NCI-H524 (cell line): Measurements from ENCODE around the gene PCDHGB7.
A peak's percentile ranks its signal among the peaks of the same experiment; 100 is the strongest.
"Not testable (repeated sequence)": the region's sequence is repeated elsewhere in the genome, so short reads cannot be mapped to it uniquely, and the experiment has no call there.

ENCODE experiments used
- DNase-seq, 2 experiments: peaks; one replicate each; lab custom pipeline; 2025; lab: John Stamatoyannopoulos, UW

The PCDHGB7 gene

DNA sequence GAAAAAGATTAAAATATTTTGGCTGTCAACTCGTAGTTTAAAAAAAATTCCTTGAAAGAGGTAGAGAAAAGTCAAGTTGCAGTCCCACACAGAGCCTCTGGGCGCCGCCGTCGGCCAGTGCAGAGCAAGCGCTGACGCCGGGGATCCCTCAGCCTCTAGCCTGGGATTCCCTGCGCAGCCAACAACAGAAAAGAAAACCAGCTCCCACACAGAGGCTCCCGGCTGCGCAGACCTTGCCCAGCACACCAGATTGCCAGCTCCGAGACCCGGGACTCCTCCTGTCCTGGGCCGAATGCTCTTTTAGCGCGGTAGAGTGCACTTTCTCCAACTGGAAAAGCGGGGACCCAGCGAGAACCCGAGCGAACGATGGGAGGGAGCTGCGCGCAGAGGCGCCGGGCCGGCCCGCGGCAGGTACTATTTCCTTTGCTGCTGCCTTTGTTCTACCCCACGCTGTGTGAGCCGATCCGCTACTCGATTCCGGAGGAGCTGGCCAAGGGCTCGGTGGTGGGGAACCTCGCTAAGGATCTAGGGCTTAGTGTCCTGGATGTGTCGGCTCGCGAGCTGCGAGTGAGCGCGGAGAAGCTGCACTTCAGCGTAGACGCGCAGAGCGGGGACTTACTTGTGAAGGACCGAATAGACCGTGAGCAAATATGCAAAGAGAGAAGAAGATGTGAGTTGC lies at the start of gene PCDHGB7:
PCDHGB7 (plus strand) TSS at position 184 of the 679 bp plus-strand sequence; CDS start at position 367, 183 bp downstream.
- DNase-seq: peak; percentile 74 to 80

GRCh38 chr5:141369994-141370848 lies 47.3 kb upstream of the PCDHGB7 start, which contains the start of gene PCDHGB3:
TSS of gene PCDHGB3 (plus strand) at chr5:141370242. CDS start at chr5:141370395, 153 bp downstream.
- no peak for DNase-seq

DNA sequence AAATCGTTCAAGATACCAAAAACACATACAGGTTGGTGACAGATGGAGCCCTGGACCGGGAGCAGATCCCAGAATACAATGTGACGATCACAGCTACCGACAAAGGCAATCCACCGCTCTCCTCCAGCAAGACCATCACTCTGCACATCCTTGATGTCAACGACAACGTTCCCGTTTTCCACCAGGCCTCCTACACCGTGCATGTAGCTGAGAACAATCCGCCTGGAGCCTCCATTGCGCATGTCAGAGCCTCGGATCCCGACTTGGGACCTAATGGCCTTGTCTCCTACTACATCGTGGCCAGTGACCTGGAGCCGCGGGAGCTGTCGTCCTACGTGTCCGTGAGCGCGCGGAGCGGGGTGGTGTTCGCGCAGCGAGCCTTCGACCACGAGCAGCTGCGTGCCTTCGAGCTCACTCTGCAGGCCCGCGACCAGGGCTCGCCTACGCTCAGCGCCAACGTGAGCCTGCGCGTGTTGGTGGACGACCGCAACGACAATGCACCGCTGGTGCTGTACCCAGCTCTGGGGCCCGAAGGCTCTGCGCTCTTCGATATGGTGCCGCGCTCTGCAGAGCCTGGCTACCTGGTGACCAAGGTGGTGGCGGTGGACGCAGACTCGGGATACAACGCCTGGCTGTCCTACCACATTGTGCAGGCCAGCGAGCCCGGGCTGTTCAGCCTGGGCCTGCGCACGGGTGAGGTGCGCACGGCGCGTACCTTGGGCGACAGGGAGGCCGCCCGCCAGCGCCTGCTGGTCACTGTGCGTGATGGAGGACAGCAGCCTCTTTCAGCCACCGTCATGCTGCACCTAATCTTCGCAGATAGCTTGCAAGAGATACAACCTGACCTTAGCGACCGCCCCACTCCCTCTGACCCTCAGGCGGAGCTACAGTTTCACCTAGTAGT lies 45.7 kb upstream of the PCDHGB7 start:
- DNase-seq: no peak

GRCh38 chr5:141373673-141374317 lies 43.7 kb upstream of the PCDHGB7 start, which contains the start of gene PCDHGA6:
TSS of gene PCDHGA6 (plus strand) at chr5:141373891. CDS start at chr5:141374084, 193 bp downstream.
- DNase-seq: no peak

DNA sequence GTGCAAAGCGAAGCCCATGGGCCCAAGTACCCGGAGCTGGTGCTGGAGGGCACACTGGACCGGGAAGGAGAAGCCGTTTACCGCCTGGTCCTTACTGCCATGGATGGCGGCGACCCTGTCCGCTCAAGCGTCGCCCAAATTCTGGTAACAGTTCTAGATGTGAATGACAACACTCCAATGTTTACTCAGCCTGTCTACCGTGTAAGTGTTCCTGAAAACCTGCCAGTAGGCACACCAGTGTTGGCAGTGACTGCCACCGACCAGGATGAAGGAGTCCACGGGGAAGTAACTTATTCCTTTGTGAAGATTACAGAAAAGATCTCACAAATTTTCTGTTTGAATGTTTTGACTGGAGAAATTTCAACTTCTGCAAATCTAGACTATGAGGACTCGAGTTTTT lies 42.9 kb upstream of the PCDHGB7 start:
- DNase-seq: no peak

- DNase-seq: not testable (repeated sequence)
These were observed 41.9 kb upstream of the PCDHGB7 start for GRCh38 chr5:141375444-141376155.

DNA sequence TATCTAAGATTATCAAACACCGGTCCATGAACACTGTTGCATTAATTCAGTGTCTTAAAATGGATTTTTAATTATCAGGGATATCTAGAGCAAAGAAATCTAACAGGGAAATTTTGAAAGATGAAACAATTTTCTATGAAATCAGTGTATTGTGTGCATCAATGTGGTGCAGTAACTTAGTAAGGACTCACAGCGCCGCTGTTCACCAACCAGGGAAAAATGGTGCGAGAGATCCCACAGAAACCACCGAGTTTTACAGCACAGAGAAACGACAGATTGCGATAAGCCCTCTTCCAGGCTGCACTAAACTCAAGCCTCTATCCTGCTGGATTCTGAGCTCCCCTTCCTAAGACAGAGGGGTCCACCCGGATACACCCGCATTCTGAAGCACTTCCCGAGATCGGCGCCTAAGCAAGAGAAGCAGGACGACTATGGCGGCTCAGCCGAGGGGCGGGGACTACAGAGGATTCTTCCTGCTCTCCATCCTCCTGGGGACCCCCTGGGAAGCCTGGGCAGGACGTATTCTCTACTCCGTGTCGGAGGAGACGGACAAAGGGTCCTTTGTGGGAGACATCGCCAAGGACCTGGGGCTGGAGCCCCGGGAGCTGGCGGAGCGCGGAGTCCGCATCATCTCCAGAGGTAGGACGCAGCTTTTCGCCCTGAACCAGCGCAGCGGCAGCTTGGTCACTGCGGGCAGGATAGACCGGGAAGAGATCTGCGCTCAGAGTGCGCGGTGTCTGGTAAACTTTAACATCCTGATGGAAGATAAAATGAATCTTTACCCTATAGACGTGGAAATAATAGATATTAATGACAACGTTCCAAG lies 34.8 kb upstream of the PCDHGB7 start, which contains the start of gene PCDHGA7:
PCDHGA7 (plus strand) TSS at position 274 of the 826 bp plus-strand sequence; CDS start at position 432, 158 bp downstream.
- no peak for DNase-seq

DNA sequence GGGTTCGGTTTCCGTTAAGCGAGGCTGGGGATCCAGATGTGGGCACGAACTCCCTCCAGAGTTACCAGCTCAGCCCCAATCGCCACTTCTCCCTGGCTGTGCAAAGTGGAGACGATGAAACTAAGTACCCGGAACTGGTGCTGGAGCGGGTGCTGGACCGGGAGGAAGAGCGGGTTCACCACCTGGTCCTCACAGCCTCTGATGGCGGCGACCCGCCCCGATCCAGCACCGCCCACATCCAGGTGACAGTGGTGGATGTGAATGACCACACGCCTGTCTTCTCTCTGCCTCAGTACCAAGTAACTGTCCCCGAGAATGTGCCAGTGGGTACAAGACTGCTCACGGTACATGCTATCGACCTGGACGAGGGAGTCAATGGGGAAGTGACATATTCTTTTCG lies 34.1 kb upstream of the PCDHGB7 start:
- no peak for DNase-seq

- DNase-seq: no peak
These were observed 32.8 kb upstream of the PCDHGB7 start for GRCh38 chr5:141384471-141385267.

DNA sequence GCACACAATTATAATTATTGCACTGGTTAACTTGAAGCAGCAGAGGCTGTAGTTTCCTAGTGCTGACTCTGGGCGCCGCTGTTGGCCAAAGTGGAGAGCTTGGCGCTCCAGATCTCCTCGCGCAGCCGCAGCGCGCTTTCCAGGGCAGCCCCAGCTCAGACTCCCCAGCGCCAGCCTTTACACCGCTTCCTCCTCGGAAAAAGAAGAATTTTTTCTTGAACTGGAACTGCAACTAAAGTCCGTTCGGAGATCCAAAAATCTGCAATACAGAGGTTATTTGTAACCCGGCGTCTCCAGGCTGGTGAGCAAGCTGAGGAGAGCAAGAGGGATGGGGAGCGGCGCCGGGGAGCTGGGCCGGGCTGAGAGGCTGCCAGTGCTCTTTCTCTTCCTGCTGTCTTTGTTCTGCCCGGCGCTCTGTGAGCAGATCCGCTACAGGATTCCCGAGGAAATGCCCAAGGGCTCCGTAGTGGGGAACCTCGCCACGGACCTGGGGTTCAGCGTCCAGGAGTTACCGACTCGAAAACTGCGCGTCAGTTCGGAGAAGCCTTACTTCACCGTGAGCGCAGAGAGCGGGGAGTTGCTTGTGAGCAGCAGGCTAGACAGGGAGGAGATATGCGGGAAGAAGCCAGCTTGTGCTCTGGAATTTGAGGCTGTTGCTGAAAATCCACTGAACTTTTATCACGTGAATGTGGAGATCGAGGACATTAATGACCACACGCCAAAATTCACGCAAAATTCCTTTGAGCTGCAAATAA lies 29.7 kb upstream of the PCDHGB7 start, which contains the start of gene PCDHGB4:
PCDHGB4 (plus strand) TSS at position 142 of the 755 bp plus-strand sequence; CDS start at position 329, 187 bp downstream.
- not testable (repeated sequence) for DNase-seq

GRCh38 chr5:141388661-141389060 lies 28.8 kb upstream of the PCDHGB7 start:
- DNase-seq: no peak

DNA sequence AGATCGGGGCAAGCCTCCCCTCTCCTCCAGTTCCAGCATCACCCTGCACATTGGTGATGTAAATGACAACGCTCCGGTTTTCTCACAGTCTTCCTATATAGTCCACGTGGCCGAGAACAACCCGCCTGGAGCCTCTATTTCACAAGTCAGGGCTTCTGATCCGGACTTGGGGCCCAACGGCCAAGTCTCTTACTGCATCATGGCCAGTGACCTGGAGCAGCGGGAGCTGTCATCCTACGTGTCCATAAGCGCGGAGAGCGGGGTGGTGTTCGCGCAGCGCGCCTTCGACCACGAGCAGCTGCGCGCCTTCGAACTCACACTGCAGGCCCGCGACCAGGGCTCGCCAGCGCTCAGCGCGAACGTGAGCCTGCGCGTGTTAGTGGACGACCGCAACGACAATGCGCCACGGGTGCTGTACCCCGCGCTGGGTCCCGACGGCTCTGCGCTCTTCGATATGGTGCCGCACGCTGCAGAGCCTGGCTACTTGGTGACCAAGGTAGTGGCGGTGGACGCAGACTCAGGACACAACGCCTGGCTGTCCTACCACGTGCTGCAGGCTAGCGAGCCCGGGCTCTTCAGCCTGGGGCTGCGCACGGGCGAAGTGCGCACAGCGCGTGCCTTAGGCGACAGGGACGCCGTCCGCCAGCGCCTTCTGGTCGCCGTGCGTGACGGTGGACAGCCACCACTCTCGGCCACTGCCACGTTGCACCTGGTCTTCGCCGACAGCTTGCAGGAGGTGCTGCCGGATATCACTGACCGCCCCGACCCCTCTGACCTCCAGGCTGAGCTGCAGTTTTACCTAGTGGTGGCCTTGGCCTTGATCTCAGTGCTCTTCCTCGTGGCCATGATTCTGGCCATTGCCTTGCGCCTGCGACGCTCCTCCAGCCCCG lies 28.1 kb upstream of the PCDHGB7 start:
- no peak for DNase-seq

- no peak for DNase-seq
These were observed 24.9 kb upstream of the PCDHGB7 start, which contains the start of gene PCDHGA8 for GRCh38 chr5:141392429-141393198. TSS of gene PCDHGA8 (plus strand) at chr5:141392633. CDS start at chr5:141392814, 181 bp downstream.

- DNase-seq: no peak
These were observed 24.2 kb upstream of the PCDHGB7 start for GRCh38 chr5:141393267-141393666.

- DNase-seq: not testable (repeated sequence)
These were observed 22.9 kb upstream of the PCDHGB7 start for GRCh38 chr5:141394401-141395187.
